GM21619 (cell line): ENCODE measurements around the gene SLC1A5.

ENCODE experiments used
- ATAC-seq: cut with Tn5 transposase; IDR thresholded peaks from one replicate; pipeline ENCODE4 v1.9.1; 2021; ENCODE audit not compliant: unreplicated experiment

Gene SLC1A5

GRCh38 chr19:46726551-46726950, 61.8 kb downstream of the SLC1A5 start:
- no peak for ATAC-seq

DNA sequence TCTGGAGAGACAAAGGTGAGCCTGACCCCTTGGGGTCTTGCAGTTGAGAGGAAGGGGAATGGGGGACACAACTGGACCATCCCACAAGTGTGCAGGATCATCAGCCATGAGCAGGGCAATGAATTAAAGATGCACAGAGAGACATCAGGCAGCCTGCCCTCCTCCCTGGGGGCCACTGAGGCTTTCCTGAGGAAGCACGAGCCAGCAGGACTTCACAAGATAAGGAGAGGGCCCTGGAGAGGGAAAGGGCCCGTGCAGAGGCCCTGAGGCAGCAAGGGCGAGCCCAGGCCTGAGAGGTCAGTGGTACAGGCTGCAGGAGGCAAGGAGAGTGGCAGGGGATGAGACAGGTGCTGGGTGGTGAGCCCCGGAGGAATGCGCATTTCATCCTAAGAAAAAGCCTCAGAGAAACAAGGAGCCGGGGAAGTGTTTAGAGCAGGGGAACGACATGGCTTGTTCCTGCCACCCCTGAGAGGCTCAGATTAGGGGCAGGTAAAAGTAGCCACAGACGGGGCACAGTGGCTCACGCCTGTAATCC, 62.5 kb downstream of the SLC1A5 start:
- ATAC-seq, result no peak

- ATAC-seq, result no peak
These were observed 63.2 kb downstream of the SLC1A5 start for GRCh38 chr19:46725036-46725820.
